Globus pallidus (tissue), 1 donor: Measurements from ENCODE around the gene ZNF30.
"Not testable (repeated sequence)": the region's sequence is repeated elsewhere in the genome, so short reads cannot be mapped to it uniquely, and the experiment has no call there.

ENCODE experiments used
- DNase-seq: peaks from one replicate; pipeline ENCODE4 v3.0.0-alpha.2; 2015; ENCODE audit warnings: low spot score

The ZNF30 gene

GRCh38 chr19:34985249-34986022, 58.7 kb downstream of the ZNF30 start:
- DNase-seq, result no peak

- DNase-seq, result no peak
Observed at GRCh38 chr19:34988119-34988518, 61.4 kb downstream of the ZNF30 start.

- no peak for DNase-seq
Observed at GRCh38 chr19:34989298-34989697, 62.6 kb downstream of the ZNF30 start.

- DNase-seq, result no peak
Observed at GRCh38 chr19:34990578-34991192, 64.0 kb downstream of the ZNF30 start.

- DNase-seq, result no peak
Observed at GRCh38 chr19:34991542-34992333, 65.0 kb downstream of the ZNF30 start.

GRCh38 chr19:34992582-34992981, 65.9 kb downstream of the ZNF30 start:
- not testable (repeated sequence) for DNase-seq

GRCh38 chr19:34994286-34994642, 67.6 kb downstream of the ZNF30 start:
- DNase-seq, result no peak
